ENCODE data around the gene USH2A.
"Not testable (repeated sequence)": the region's sequence is repeated elsewhere in the genome, so short reads cannot be mapped to it uniquely, and the experiment has no call there.

USH2A gene

DNA sequence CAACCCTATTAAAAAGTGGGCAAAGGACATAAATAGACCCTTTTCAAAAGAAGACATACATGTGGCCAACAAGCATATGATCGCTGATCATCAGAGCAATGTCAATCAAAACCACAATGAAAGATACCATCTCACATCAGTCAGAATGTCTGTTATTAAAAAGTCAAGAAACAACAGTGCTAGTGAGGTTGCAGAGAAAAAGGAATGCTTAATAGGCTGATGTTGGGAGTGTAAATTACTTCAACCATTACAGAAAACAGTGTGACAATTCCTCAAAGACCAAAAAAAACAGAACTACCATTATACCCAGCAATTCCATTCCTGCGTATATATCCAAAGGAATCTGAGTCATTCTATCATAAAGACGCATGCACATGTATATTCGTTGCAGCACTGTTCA lies 13.2 kb downstream of the USH2A start:
- DNase-seq (ENCODE audit: low read depth): no peak

DNA sequence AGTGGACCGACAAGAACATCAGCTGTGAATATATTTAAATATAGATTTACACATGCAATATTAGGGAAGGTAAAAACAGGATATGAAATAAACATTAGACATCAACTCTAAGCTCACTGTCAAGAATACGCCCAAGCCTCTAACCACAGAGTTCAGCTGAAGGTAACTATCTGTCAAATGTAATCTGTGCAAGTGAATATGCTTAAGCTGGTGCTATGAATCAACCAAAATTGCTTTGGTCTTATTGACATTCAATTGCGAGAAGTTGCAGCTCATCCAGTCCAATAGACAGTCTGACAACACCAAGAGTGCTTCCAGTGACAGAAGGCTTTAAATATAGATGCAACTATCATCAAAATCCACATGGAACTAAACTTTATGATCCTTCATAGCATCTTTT lies 32.3 kb downstream of the USH2A start:
- no peak for DNase-seq (ENCODE audit: low read depth)

GRCh38 chr1:216389774-216390173 lies 33.5 kb downstream of the USH2A start:
- DNase-seq (ENCODE audit: low read depth): no peak

GRCh38 chr1:216388558-216388957 lies 34.7 kb downstream of the USH2A start:
- DNase-seq (ENCODE audit: low read depth): no peak

- DNase-seq (ENCODE audit: low read depth): no peak
These were observed 35.5 kb downstream of the USH2A start for GRCh38 chr1:216387782-216388181.

DNA sequence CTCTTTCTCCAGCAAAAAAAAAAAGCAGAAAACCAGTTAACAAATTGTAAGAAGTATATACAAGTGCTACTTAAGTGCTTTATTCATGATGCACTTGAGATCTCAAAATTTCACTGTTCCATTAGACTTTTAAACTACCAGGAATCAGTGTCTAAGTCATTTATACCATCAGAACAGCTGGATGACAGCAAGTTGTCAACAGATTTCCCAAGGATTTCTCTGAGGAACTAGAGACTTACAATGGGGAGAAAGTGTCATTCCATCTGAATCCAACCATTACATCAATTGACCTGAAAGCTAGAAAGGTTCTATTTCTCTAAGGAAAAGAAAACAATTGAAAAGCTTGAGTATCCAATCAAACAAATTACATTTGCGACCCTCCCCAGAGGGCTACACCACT lies 43.8 kb downstream of the USH2A start:
- DNase-seq (ENCODE audit: low read depth): no peak

- DNase-seq (ENCODE audit: low read depth): no peak
These were observed 55.0 kb downstream of the USH2A start for GRCh38 chr1:216368249-216368648.

DNA sequence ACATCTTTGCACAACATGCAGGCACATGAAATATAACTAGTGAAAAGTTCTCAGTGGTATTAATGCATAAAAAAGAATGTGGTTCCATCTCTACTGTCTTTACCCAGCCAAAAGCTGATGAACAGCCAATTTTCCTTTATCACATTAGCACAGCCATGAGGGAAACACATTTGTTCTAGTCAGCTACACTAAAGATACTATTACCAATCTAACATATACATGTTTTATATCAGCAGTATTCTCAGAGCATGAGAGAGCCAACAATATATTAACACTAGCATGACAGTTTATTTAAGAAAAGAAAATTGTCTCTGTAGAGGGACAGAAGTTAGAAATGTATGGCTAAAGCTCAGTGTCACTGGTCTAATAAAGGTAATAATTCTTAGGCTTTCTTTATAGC lies 56.3 kb downstream of the USH2A start:
- no peak for DNase-seq (ENCODE audit: low read depth)

DNA sequence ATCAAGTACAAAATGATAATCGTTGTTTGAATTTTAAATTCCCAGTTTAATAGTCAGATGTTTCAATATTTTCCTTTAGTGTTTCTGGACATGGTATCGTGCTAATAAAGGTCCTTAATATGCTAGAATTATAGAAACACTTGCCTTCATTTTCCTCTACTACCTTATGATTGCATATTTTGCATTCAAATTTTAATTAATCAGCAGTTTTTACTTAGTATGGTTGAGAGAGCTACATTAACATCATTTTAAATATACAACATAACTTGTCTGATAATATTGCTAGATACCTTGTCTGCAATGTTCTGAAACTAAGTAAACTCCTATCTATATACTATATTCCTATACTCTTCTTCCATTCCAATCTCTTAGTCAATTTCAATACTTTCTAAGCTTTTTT lies 66.3 kb downstream of the USH2A start:
- DNase-seq (ENCODE audit: low read depth): no peak

DNA sequence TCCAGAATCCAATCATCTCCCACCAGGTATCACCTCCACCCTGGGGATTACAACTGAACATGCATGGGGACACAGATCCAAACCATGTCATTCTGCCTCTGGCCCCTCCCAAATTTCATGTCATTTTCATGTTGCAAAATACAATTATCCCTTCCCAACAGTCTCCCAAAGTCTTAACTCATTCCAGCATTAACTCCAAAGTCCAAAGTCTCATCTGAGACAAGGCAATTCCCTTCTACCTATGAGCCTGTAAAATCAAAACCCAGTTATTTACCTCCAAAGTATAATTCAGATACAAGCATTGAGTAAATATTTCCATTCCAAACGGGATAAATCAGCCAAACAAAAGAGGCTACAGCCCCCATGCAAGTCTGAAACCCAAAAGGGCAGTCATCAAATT lies 73.1 kb downstream of the USH2A start:
- DNase-seq (ENCODE audit: low read depth): no peak

- no peak for DNase-seq (ENCODE audit: low read depth)
These were observed 76.7 kb downstream of the USH2A start for GRCh38 chr1:216346526-216346925.

DNA sequence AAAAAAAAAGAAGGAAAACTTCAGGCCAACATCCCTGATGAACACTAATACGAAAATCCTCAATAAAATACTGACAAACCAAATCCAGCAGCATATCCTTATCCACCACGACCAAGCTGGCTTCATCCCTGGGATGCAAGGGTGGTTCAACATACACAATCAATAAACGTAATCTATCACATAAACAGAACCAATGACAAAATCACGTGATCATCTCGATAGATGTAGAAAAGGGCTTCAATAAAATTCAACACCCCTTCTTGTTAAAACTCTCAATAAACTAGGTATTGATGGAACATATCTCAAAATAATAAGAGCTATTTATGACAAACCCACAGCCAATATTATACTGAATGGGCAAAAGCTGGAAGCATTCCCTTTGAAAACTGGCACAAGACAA lies 82.7 kb downstream of the USH2A start:
- not testable (repeated sequence) for DNase-seq (ENCODE audit: low read depth)

DNA sequence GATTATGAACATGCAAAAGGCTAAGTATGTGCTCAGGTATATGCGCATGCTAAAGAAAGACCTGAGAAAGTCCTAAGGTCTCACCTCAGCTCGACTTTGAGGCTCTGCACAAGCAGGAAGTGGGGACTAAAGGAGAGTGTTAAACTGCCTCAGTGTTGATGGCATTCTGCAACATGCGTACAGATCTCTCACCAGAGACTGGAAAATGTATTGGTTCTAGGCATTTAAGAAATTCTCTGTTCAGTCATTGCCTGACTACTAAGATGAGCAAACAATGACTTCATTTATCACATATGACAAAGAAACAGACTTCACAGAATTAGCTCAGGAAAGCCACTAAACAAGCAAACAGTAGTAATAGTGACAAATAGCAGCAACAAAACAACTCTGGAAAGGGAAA lies 90.8 kb downstream of the USH2A start:
- DNase-seq (ENCODE audit: low read depth): no peak

GRCh38 chr1:216332003-216332402 lies 91.2 kb downstream of the USH2A start:
- DNase-seq (ENCODE audit: low read depth): no peak

- no peak for DNase-seq (ENCODE audit: low read depth)
These were observed 92.0 kb downstream of the USH2A start for GRCh38 chr1:216331211-216331610.

DNA sequence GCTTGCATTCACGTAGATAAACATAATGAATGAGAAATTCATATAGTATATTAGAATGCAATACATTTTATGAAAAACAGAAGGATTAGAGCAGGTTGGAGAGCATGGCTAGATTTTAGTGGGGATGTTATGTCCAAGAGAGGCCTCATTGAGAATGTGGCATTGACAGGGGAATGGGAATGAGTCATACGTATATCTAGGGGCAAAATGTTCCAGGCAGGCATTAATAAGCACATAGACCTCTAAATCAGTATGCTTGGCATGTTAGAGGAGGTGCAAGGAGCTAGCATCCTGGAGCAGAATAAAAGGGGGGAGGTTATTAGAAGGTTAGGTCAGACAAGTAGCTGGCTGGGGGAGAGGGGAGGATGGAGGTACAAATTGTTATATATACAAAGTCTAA lies 93.0 kb downstream of the USH2A start:
- DNase-seq (ENCODE audit: low read depth): no peak

- no peak for DNase-seq (ENCODE audit: low read depth)
These were observed 97.3 kb downstream of the USH2A start for GRCh38 chr1:216325946-216326345.

GRCh38 chr1:216325336-216325735 lies 97.9 kb downstream of the USH2A start:
- no peak for DNase-seq (ENCODE audit: low read depth)

GRCh38 chr1:216323344-216323743 lies 99.9 kb downstream of the USH2A start:
- DNase-seq (ENCODE audit: low read depth): no peak

- DNase-seq (ENCODE audit: low read depth): no peak
These were observed 108.7 kb downstream of the USH2A start for GRCh38 chr1:216314379-216315095.

DNA sequence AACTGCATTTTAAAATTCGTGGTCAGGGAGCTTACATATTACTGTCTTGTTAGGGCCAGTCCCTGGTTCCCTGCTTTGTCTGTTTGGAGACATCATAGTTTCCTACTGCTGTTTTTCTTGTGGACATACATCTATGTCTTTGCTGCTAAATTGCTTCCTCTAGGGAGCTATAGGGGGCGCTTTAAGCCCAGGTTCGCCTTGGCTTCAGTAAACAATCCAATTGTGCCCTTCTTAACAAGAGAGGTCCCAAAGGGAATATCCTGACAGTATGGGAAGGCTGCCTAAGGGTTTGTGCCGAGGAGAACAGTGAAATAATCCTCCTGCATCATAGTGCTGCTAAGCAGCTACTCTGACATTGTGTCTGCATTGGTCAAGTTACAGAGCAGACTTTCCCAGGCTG lies 112.5 kb downstream of the USH2A start:
- DNase-seq (ENCODE audit: low read depth): no peak

DNA sequence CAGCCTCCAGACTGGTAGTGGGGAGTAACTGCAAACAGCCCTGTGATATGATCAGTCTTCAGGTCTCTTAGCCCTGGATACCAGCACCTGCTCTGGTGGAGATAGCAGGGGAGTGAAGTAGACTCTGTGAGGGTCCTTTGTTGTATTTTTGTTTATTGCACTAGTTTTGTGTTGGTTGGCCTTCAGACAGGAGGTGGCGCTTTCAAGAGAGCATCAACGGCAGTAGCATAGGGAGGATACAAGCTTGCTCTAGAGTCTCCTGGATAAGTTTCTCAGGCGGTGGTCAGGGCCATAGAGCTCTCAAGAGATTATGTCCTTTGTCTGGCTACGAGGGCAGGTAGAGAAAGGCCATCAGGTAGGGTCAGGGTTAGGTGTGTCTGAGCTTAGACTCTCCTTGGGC lies 116.4 kb downstream of the USH2A start:
- DNase-seq (ENCODE audit: low read depth): no peak

DNA sequence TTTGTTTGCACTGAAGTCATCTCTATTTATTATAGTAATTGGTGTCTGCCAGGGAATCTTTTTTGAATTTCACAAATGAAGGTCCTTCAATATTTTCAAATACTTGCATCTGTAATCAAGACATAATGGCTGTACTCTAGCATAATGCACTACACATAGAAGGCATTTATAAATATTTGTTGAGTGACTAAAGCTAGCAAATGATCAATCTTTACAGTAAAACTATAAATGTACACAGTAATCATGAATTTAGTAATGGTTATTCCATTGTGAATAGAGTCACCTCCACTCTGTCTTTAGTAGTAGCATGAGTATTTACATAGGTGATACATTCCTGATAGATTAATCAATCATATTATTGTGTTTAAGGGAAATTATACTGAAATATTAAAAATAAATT lies 119.6 kb downstream of the USH2A start:
- no peak for DNase-seq (ENCODE audit: low read depth)

DNA sequence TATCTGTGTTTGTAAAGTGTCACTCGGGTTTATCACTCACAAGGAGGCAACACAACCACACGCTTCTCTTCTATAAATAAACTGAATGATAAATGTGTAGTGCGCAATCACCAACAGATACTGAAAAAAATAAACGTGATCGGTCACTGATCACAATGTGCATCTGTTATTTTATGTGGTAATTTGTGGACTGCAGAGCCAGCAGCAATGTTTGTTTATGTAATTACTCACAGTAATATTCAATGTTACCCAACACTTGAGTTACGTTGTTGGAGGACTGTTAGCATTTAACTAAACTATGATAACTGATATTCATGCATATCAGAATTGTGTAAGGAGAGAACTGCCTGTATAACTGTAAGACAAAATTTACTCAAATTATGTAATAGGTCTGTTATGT lies 129.6 kb downstream of the USH2A start:
- DNase-seq (ENCODE audit: low read depth): no peak

- no peak for DNase-seq (ENCODE audit: low read depth)
These were observed 133.2 kb downstream of the USH2A start for GRCh38 chr1:216290074-216290473.
